ENCODE data around the gene HK3.

The HK3 gene

GRCh38 chr5:176880366-176881020 lies 18.7 kb downstream of the HK3 start:
- TF ChIP-seq BHLHE40 (IDR thresholded peaks at IDR 0.05; ENCODE audit: borderline replicate concordance): no peak
- no peak for TF ChIP-seq ELF4 (IDR thresholded peaks at IDR 0.05)
- TF ChIP-seq ARNT (IDR thresholded peaks at IDR 0.05): no peak
- no peak for TF ChIP-seq FOXM1 (IDR thresholded peaks at IDR 0.05; ENCODE audit: borderline replicate concordance)
- TF ChIP-seq L3MBTL2 (conservative IDR thresholded peaks at IDR 0.05): no peak
- no peak for TF ChIP-seq SP1 (IDR thresholded peaks at IDR 0.05)
- no peak for TF ChIP-seq FOXK2 (IDR thresholded peaks at IDR 0.05)
- no peak for TF ChIP-seq CTBP1 (IDR thresholded peaks at IDR 0.05; ENCODE audit: borderline replicate concordance)
- TF ChIP-seq NFRKB (IDR thresholded peaks at IDR 0.05): no peak
- no peak for TF ChIP-seq LEF1 (IDR thresholded peaks at IDR 0.05; ENCODE audit: borderline replicate concordance)
- no peak for TF ChIP-seq TARDBP (IDR thresholded peaks at IDR 0.05)
- TF ChIP-seq SUZ12 (IDR thresholded peaks at IDR 0.05): no peak
- ChIA-PET POLR2A (no interaction called here), CTCF (no interaction called here)

GRCh38 chr5:176879663-176880361 lies 19.3 kb downstream of the HK3 start:
- CTCF ChIA-PET: interaction anchor here (1.5 kb wide), 1 partner anchor 10 kb away, joined by 4 read pairs; no protein-coding TSS in a partner anchor
- TF ChIP-seq HDGF (IDR thresholded peaks at IDR 0.05; ENCODE audit: borderline replicate concordance): no peak
- no peak for TF ChIP-seq ELF4 (IDR thresholded peaks at IDR 0.05)
- TF ChIP-seq TARDBP (IDR thresholded peaks at IDR 0.05): no peak
- TF ChIP-seq FOXM1 (IDR thresholded peaks at IDR 0.05; ENCODE audit: borderline replicate concordance): no peak
- TF ChIP-seq, protein P1, sequence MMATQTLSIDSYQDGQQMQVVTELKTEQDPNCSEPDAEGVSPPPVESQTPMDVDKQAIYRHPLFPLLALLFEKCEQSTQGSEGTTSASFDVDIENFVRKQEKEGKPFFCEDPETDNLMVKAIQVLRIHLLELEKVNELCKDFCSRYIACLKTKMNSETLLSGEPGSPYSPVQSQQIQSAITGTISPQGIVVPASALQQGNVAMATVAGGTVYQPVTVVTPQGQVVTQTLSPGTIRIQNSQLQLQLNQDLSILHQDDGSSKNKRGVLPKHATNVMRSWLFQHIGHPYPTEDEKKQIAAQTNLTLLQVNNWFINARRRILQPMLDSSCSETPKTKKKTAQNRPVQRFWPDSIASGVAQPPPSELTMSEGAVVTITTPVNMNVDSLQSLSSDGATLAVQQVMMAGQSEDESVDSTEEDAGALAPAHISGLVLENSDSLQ (IDR thresholded peaks at IDR 0.05): no peak
- no peak for TF ChIP-seq ZNF384 (IDR thresholded peaks at IDR 0.05)
- TF ChIP-seq BHLHE40 (IDR thresholded peaks at IDR 0.05; ENCODE audit: borderline replicate concordance): no peak
- TF ChIP-seq FOXA1 (IDR thresholded peaks at IDR 0.05): no peak
- no peak for TF ChIP-seq L3MBTL2 (conservative IDR thresholded peaks at IDR 0.05)
- no peak for TF ChIP-seq ARNT (IDR thresholded peaks at IDR 0.05)
- no peak for TF ChIP-seq NFRKB (IDR thresholded peaks at IDR 0.05)
- TF ChIP-seq SUZ12 (IDR thresholded peaks at IDR 0.05): no peak
- POLR2A ChIA-PET: no interaction called here
- DNase-seq (ENCODE audit: extremely low spot score): no peak

More at GRCh38 chr5:176880366-176881020, 18.7 kb downstream of the HK3 start:
- no peak for DNase-seq (ENCODE audit: extremely low spot score)

GRCh38 chr5:176878906-176879662 lies 20.1 kb downstream of the HK3 start:
- no peak for TF ChIP-seq ZNF384 (IDR thresholded peaks at IDR 0.05)
- TF ChIP-seq FOXA1 (IDR thresholded peaks at IDR 0.05): no peak
- no peak for TF ChIP-seq TARDBP (IDR thresholded peaks at IDR 0.05)
- TF ChIP-seq FOXK2 (IDR thresholded peaks at IDR 0.05): no peak
- TF ChIP-seq BHLHE40 (IDR thresholded peaks at IDR 0.05; ENCODE audit: borderline replicate concordance): no peak
- TF ChIP-seq HDGF (IDR thresholded peaks at IDR 0.05; ENCODE audit: borderline replicate concordance): no peak
- TF ChIP-seq, protein P1 (IDR thresholded peaks at IDR 0.05): no peak
- TF ChIP-seq SP1 (IDR thresholded peaks at IDR 0.05): no peak
- TF ChIP-seq NFRKB (IDR thresholded peaks at IDR 0.05): no peak
- TF ChIP-seq CTBP1 (IDR thresholded peaks at IDR 0.05; ENCODE audit: borderline replicate concordance): no peak
- no peak for TF ChIP-seq SUZ12 (IDR thresholded peaks at IDR 0.05)
- no peak for TF ChIP-seq L3MBTL2 (conservative IDR thresholded peaks at IDR 0.05)
- no peak for TF ChIP-seq LEF1 (IDR thresholded peaks at IDR 0.05; ENCODE audit: borderline replicate concordance)
- no peak for TF ChIP-seq ELF4 (IDR thresholded peaks at IDR 0.05)
- no peak for TF ChIP-seq FOXM1 (IDR thresholded peaks at IDR 0.05; ENCODE audit: borderline replicate concordance)
- TF ChIP-seq ARNT (IDR thresholded peaks at IDR 0.05): no peak
- ChIA-PET POLR2A (no interaction called here), CTCF (interaction anchor here (1.0 to 1.5 kb wide), 2 partner anchors 9 to 218 kb away, joined by 3 to 4 read pairs; no protein-coding TSS in a partner anchor)
- DNase-seq (ENCODE audit: extremely low spot score): no peak

DNA sequence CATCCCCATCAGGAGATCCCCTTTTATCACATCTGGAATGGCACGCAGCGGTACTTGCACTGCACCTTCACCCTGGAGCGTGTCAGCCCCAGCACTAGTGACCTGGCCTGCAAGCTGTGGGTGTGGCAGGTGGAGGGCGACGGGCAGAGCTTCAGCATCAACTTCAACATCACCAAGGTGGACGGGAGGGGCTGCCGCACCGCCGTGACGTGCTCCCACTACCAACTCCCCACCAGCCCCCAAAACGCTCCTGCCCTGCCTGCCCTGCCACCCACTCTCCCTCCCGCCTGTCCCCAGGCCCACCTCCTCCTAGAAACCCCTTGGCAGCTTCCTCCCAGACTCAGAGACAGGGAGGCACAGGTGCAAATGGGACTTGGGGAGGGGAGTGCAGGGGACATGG lies 20.7 kb downstream of the HK3 start:
- TF ChIP-seq FOXK2 (IDR thresholded peaks at IDR 0.05) (no peak), CTBP1 (IDR thresholded peaks at IDR 0.05; ENCODE audit: borderline replicate concordance) (no peak), ELF4 (IDR thresholded peaks at IDR 0.05) (no peak), LEF1 (IDR thresholded peaks at IDR 0.05; ENCODE audit: borderline replicate concordance) (no peak), ARNT (IDR thresholded peaks at IDR 0.05) (no peak), SUZ12 (IDR thresholded peaks at IDR 0.05) (no peak), NFRKB (IDR thresholded peaks at IDR 0.05) (no peak), HDGF (IDR thresholded peaks at IDR 0.05; ENCODE audit: borderline replicate concordance) (no peak), ZNF384 (IDR thresholded peaks at IDR 0.05) (no peak), SP1 (IDR thresholded peaks at IDR 0.05) (no peak), FOXA1 (IDR thresholded peaks at IDR 0.05) (no peak), BHLHE40 (IDR thresholded peaks at IDR 0.05; ENCODE audit: borderline replicate concordance) (no peak), TARDBP (IDR thresholded peaks at IDR 0.05) (no peak), FOXM1 (IDR thresholded peaks at IDR 0.05; ENCODE audit: borderline replicate concordance) (no peak), L3MBTL2 (conservative IDR thresholded peaks at IDR 0.05) (no peak)
- TF ChIP-seq, protein P1 (IDR thresholded peaks at IDR 0.05): no peak
- POLR2A ChIA-PET: no interaction called here

More for the DNA sequence above, 20.7 kb downstream of the HK3 start:
- DNase-seq (ENCODE audit: extremely low spot score): no peak
- CTCF ChIA-PET: interaction anchor here (1.0 to 1.5 kb wide), 2 partner anchors 8 to 218 kb away, joined by 3 to 4 read pairs; no protein-coding TSS in a partner anchor

Measured in HEK293T (cell line).